T-helper 2 cell treated with Interferon-gamma antibody and Interleukin-4, amounts not matched to agents 100 ng/mL and 5 ng/mL, for 36 hours (primary cell): ENCODE data around the gene CHDH. TPM values are rescaled to one million over a fixed set of nuclear protein-coding genes. Genes with fewer than 3 reads are reported as not detected.

Experiments used
- intact Hi-C: fragments of 100-400 bp; cut with micrococcal nuclease; formaldehyde crosslinking; loops from one replicate; pipeline ENCODE4 v1.15.1; 2023
- total RNA-seq: library from RNA; stranded (reverse); gene quantifications from 2 replicates; pipeline ENCODE4 v1.2.3, GENCODE V29; 2022

CHDH gene
- total RNA-seq, 1 donor from 2014 or later = 8.7 TPM

DNA sequence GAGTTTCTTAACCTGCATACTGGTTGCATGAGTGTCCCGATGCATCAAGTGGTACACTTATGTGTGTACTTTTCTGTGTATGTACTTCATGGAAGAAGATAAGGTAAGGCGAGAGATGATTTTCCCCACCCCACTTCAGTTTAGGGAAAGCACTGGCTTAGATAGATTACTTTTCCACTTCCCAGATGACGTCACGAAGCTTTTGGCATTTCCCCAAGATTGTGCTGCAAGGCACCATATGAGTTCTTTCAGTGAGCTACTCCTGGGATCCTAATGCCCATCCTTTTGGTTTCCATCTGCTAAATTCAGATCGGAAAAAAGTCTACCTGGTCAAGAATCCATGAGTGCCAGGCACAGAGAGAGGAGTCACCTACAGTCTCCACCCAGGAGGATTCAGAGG lies 4.7 kb upstream of the CHDH start:
- intact Hi-C loops = no loop called here

DNA sequence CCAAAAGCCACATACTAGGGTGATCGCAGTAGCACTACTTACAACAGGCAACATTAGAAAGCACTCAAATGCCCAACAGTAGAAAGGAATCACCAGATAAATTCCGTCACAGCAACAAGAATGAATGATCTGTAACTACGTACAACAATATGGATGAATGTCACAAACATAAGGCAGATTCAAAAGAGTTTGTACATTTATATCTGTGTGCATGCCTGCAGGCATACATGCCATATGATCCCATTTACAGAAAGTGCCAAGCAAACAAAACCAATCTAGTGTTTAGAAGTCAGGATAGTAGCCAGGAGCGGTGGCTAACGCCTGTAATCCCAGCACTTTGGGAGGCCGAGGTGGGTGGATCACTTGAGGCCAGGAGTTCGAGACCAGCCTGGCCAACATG lies 3.7 kb upstream of the CHDH start:
- intact Hi-C loops = loop anchor here (5.0 kb wide), 1 partner anchor 123 kb away; no protein-coding TSS in a partner anchor

DNA sequence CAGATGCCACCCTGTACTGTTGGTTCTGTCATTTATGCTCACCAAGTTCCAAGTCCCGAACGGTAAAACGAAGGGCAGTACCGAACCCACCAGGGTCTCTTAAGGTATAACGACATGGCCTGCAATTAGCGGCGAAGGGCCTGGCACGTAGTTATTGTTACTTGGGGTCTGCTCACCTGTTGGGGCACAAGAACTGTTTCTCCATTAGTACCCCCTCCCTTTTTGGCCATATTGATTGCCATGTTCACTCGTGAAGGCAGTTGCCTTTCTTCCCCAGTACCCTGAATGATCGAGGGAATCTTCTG lies 584 bp upstream of the CHDH start:
- intact Hi-C loops = loop anchor here (5.0 kb wide), 1 partner anchor 120 kb away; no protein-coding TSS in a partner anchor

DNA sequence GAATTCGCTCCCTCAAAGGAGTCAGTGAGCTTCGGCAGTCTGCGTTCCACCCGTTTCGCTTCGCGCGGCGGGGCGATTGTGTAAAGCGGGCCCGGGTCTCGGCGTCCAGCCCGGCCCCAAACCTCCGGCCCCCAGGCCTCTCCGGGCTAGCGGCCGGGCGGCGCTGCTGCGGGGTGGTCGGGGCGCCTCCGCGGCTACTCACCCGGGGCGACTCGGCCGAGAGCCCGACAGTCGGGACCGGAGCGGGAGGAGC lies 412 bp downstream of the CHDH start:
- intact Hi-C loops = loop anchor here (5.0 kb wide), 1 partner anchor 119 kb away; no protein-coding TSS in a partner anchor

DNA sequence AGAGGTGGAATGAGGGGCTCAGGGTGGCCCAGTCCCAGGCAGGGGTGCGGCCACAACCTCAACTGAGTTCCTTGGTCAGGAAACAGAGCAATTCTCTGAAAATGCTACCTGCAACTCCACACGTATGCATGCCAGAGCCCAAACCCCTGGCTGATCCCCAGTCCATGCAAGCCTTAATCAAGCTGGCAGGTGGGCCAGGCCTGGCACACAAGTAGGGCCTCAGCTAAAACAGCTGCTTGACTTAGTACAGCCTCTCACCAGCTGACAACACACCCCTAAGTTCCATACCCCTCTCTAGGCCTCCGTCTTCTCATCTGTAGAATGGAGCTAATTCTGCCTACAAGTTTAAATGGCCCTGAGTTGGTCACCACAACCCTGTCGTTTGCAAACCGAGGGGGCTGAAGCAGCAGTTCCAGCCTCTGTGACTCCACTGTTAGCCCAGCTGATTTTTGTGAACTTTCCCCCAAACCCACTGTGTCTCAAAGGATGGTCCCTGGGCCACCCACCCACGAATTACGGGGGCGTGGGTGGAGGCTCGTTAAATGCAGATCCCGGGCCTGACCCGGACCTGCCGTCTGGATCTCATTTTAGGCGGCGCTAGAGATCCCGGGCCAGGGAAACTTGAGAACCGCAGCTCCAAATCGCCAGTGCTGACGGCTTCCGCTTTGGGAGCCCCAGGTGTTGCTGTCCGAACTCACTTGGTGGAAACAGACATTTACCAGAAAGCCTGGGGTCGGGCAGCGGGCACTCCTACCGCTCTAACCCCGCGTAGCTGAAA lies 927 bp downstream of the CHDH start:
- intact Hi-C loops = loop anchor here (5.0 kb wide), 1 partner anchor 118 kb away; no protein-coding TSS in a partner anchor

DNA sequence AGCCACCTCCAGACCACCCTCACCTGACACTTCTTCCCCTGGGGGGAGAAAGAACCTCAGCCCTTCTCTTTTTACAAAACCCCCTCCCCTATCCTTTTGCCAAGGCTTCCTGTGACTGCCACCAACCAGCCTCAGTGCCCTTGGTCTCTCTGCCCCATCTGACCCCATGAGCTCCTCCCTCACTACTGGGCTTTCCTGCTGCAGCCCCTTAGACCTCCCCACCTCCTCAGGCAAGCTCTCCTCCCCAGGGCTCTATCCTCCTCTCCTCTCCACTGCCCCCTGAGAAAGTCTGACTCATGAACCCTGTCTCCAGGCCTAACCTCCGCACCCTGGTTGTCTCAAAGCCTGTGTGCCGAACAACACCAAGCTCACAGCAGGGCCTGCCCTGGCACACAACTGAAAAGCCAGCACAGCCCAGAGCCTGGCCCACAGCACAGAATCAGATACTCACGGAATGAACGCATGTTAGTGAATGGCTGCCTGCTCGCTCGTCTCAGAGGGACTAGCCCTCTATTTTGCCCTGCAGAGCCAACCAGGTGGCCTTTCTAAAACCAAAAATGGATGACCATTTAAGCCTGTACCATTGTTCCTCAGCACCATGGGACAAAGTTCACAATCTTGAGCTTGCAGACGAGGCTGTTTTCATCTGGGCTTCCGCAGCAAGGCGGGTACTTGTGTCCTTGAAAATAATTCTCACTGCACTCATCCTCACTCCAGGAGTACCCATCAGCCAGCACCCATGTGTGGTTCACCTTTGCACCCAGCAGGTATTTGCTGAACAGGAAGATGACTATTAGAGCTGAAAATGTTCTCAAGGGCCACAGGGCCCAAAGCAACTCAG lies 1.7 kb downstream of the CHDH start:
- intact Hi-C loops = loop anchor here (5.0 kb wide), 1 partner anchor 117 kb away; no protein-coding TSS in a partner anchor

DNA sequence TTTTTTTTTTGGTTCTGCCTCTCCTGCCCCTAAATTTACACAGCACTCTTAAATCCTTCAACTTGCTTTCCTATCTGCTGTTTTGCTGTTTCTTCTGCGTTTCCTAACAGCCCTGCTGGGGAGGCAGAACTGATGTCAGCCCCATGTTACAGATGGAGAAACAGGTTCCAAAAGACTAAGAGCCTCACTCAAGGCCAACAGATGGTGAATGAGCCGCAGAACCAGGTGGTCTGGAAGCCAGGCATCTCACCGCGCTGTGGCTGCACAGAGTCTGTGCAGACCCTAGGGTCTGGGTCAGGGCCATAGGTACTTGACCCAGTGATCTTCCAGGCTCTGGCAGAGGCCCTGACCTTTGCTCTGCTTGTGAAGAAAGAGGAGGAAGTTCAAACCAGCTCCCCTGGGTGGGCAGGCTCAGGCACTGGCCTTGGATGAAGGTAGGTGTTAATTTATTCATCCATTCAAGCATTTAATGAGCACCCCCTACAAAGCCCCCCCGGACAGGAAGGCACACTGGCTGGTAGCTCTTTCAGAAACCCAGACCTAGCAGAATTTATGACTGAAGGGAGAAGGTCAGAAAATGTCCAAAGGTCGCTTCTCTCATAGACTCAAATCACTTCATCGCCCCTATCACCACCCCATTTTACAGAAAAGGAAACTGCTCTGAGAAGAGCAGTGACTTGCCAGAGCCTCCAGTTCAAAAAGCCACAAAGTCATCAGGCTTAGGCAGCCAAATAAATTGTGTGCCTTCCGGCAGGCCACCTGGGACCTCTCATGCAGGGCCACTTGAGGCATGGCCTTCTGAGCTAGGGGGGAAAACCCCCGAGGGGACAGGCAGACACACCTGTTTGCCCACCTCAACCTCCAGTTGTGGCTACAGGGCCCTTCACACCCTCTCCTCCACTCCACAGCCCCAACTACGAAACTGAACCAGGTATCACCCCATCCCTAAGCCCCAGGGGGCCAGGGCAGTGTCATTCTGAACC lies 2.7 kb downstream of the CHDH start:
- intact Hi-C loops = no loop called here

DNA sequence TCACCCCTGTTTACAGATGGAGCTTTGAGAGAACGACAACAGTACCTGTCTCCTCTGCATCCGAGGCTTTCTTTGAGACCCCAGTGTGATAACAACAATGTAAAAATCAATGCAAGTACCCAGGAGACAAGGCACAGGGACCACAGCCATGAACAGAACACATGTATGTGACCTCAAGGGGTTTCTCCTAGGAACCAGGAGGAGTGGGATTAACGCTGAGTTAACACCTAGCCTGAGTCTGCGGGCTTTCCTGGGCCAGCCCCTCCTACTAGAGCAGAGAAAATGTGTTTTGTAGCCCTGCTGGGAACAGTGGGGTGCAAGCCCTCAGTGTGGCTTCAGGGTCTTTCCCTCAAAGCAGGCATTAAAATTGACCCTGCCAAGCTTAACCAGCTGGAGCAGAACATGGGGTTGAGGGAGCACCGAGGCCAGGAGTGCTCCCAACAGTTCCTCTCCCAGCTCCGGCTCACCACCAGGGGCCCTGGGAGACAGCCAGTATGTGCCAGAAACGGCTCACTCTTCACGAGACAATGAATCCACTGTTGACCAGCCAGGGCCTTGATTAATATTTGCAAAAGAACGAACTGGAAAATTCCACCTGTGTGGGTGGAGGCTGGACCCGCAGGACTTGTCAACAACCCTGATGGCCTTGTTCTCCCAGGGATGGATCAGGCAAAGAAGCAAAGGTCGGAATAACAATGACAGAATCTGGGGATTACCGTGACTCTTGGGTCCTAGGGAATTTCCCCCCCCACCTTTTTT lies 3.6 kb downstream of the CHDH start:
- intact Hi-C loops = no loop called here

DNA sequence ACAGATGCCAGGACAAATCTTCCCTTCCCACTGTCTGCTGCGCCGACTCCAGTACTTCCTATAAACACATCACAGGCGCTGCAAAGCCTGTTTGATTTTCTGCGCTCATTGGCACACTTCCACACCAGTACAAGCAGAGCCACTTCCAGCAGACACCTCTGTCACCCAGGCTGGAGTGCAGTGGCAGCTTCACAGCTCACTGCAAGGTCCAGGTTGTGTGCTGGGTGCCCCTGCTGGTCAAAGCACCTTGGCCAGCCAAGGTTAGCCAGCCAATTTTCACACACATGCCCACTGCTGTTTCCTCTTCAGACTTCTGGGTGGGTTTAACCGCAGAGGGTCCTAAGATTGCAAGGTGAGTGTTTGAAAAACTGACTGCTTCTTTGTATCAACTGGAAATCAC lies 4.9 kb downstream of the CHDH start:
- intact Hi-C loops = no loop called here

DNA sequence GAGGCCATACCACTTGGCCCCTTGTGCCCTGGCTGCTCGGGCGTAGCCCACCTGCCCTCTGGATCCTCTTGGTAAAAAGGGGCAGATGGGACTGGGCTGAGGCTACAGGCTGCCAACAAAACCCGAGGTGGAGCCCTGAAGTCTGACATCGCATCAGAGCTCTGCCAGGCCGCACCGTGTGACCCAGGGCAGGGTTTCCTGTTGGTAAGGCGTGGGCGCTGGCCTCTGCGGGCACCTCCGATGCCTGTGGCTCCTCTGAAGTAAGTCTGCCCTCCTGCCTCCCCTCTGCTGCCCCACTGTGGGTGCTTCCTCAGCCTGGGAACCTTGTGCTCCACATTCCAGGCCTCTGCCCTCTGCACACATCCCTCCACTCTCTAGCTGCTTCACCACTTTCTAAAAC lies 8.9 kb downstream of the CHDH start:
- intact Hi-C loops = no loop called here

DNA sequence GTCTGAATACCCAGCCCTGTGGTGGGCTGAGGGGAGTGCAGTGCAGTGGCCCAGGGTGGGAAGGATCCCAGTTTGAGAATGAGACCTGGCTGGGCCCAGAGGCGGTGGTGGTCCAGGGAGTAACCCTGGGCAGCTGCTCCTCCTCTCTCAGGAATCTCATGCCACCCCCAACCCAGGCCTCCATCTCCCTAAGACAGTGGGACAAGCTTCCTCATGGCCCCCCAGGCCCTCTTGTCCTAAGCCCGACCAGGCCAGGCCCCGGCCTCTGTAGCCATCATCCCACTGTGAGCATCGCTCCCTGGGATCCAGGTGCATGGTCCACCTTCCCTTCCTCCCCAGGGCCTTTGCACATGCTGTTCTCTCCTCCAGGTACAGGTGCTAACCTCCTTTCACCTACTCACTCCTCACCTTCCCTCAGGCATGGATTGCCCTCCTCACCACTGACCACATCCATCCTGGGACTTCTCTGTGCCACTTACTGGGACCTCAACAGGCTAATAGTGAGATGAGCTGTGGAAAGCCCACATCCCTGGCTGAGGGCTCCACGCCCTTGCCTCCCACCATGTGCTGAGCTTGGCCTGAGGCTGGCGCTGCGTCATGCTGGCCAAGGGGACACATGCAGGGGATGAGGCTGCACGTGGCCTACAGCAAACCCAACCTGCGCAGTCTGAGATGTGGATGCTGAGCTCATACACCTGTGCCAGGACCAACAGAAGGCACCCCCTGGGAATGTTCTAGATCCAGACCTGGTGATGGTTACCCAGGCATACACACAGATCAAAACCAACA lies 9.9 kb downstream of the CHDH start:
- intact Hi-C loops = no loop called here

DNA sequence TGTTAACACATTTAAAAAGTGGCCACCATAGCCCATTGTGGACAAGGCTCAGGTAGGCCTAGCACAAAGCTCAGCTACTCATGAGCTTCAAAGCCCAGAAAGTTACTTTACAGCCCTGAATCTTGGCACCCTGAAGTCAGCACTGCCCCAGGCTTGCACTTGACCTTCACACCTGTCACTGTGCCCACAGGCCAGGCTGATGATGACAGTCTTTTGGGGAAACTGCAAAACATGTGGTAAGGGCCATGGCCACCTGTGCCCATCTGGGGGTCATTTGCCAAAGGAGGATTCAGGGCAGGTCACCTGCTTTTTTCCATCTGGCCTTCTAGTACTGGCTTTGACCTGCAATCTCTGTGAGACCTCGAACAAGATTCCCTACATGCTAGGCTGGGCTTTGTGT lies 11.0 kb downstream of the CHDH start:
- intact Hi-C loops = no loop called here

DNA sequence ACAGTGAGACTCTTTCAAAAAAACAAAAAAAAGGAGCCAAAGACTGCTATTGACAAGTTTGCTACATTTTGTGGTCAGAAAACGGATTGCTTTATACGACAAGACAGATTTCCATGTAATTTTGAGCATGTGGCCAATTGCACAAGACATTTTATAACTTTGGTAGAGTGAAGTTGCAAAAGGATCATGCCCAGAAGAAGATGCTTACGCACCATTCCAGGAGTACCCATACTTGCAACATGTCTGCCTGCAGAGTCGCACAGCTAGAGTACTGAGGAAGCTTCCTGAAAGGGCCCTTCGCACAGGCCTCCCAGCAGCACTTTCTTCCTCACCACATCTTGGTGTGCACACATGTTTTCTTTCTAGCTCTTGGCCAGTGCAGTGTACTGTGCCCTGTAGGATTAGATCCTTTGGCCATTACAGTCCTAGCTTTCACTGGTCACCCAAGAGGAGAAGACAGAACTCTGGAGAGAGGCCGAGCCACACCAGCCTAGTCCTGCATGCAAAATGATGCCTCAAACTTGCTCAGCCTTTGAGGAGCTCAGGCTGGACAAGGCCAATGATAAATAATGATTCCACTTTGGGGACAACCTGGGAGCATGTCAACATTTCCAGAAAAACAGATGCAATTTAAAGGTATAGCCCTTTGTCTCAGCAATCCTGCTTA lies 11.7 kb downstream of the CHDH start:
- intact Hi-C loops = no loop called here

DNA sequence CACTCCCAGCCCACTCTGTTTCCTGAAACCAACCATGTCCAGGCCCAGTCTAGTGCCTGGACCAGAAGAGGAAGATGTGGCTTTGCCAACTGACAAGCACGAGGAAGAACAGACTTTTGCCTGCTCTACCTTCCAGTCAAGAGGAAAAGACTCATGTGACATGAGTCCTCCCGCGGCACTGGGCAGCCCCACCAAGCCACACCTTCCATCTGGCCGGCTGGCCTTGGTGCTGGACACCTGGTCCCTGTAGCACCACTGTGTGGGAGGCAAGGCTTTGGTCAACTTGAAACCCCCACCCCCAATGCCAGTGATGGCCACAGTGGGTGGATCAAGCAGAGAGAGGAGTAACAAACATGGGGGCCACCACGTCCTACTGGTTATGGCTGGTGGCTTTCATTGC lies 12.5 kb downstream of the CHDH start:
- intact Hi-C loops = no loop called here

DNA sequence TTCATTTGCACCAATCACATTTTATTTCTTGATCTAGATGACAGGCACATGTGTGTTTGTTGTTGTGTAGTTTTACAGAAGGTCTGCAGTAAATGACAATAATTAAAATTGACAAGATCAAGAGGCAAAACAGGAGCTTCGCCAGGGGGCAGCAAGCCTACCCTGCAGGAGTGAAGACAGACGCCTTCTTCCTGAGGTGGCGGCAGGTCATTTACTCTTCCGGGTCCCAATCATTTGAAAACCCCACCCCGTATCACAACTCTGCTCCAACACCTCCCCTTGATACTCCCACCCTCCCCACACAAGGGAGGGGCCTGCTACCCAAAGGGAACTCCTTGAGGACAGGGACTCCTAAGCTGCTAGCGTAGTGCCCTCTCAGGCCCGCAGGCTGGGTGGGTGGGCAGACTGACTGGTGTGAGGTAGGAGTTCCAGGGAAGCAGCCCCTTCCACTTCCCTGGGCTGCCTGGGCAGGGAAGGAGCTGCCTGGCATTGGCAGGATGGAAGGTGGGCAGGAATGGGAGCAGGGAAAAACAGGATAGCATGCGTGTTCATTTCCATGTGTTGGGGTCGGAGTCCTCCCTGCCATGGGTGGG lies 13.1 kb downstream of the CHDH start:
- intact Hi-C loops = no loop called here

DNA sequence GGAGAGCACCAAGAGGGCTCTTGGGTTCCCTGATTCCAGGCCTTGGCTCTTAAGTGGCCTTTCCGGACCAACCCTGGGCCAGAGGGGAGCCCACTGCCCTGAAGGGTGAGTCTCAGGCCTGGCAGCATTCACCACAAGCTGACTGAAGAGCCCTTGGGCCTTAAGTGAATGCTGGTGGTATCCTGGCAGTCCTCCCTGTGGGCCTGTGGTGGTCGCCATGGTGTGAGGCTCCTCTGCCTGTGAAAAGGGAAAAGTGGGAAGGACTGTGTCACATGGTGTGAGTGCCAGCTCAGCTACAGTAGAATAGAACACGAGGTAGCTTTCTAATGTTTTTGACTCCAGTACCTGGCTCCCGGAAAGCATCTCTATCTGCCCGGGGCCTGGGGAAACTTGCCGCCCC lies 15.3 kb downstream of the CHDH start:
- intact Hi-C loops = no loop called here

DNA sequence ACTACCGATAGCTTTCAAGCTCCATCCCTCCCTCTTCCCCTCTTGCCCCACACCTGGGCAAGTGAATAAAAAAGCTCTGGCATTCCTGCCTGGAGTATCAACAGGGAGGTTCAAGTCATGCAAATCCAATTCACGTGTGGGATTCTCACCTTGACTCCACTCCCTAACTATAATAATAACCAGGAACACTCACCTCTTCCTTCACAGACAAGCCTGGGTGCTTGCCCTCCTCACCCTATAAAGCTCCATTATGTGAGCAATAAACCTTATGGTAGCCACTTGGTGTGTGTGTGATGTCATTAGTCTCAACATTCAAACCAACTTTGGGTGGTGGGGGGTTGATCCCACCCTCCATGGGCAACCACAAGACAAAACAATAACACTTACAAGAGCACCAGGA lies 16.6 kb downstream of the CHDH start:
- intact Hi-C loops = no loop called here

DNA sequence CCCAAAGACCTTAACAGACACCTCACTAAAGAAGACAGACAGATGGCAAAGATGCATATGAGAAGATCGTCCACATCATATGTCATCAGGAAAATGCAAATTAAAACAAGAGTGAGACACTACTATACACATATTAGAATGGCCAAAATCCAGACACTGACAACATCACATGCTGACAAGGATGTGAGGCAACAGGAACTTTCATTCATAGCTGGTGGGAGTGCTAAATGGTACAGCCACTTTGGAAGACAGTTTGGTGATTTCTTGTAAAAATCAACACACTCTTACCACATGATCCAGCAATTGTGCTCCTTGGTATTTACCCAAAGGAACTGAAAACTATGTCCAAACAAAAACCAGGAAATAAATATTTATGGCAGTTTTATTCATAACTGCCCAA lies 17.6 kb downstream of the CHDH start:
- intact Hi-C loops = no loop called here

DNA sequence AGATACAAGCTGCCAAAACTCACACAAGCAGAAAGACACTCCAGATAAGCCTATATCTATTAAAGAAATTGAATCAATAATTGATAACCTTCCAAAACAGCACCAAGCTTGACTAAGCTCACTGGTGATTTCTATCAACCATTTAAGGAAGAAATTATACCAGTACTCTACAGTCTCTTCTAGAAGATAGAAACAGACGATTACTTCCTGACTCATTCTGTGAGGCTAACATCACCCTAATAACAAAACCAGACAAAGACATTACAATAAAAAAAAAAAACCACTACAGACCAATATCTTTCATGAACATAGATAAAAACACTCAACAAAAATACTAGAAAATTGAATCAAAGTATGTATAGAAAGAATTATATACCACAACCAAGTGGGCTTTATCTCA lies 20.2 kb downstream of the CHDH start:
- intact Hi-C loops = no loop called here
